CD14-positive monocyte (primary cell): ENCODE data around the gene EPS15. TPM values are rescaled to one million over a fixed set of nuclear protein-coding genes. Genes with fewer than 3 reads are reported as not detected.

Source experiments
- DNase-seq, 3 donors: peaks; one replicate each; pipeline ENCODE4 v3.0.0-alpha.2; 2011 to 2022
- H2AFZ ChIP-seq: 2 replicates; pipeline ENCODE4 v1.6.0; 2012; ENCODE audit warnings: mild to moderate bottlenecking, low read depth, low read length, inconsistent platforms; ENCODE audit not compliant: insufficient read depth, poor library complexity, severe bottlenecking
- H3K27ac ChIP-seq, 2 donors: 1 replicate in 1 of 2; 2 replicates in 1 of 2; pipeline ENCODE4 v1.5.1; 2012 to 2013; ENCODE audit warnings: low read length in 2 of 2, control low read depth in 1 of 2, inconsistent platforms in 1 of 2, low read depth in 1 of 2, mild to moderate bottlenecking in 1 of 2
- H3K27me3 ChIP-seq, 2 donors: one replicate each; pipeline versions ENCODE4 v1.6.0 to v1.6.1; 2011 to 2013; ENCODE audit warnings: low read length in 2 of 2; ENCODE audit not compliant: control insufficient read depth in 2 of 2, insufficient read depth in 2 of 2
- H3K36me3 ChIP-seq, 2 donors: replicated peaks in 1 of 2; 1 replicate in 1 of 2; 2 replicates in 1 of 2; pipeline versions ENCODE4 v1.5.1 to v1.6.1; 2012 to 2013; ENCODE audit warnings: low read length in 2 of 2, control low read depth in 1 of 2, inconsistent platforms in 1 of 2, mild to moderate bottlenecking in 1 of 2; ENCODE audit not compliant: insufficient read depth in 2 of 2, control insufficient read depth in 1 of 2
- H3K4me1 ChIP-seq, 2 donors: 1 replicate in 1 of 2; 2 replicates in 1 of 2; pipeline versions ENCODE4 v1.5.1 to v1.6.1; 2012 to 2013; ENCODE audit warnings: low read length in 2 of 2, control low read depth in 1 of 2, inconsistent platforms in 1 of 2, mild to moderate bottlenecking in 1 of 2, moderate library complexity in 1 of 2; ENCODE audit not compliant: insufficient read depth in 2 of 2, control insufficient read depth in 1 of 2
- H3K4me2 ChIP-seq: replicated peaks from 2 replicates; pipeline ENCODE3; 2012; ENCODE audit warnings: low read length, moderate library complexity, mild to moderate bottlenecking; ENCODE audit not compliant: poor library complexity, severe bottlenecking; ENCODE audit errors: extremely low read depth
- H3K4me3 ChIP-seq, 3 experiments: fragments of 200-600 bp in 1 of 3; sonication (generic) in 1 of 3; replicated peaks in 1 of 3; 1 replicate in 2 of 3; 2 replicates in 1 of 3; pipeline ENCODE4 v1.5.1; 2011 to 2013; ENCODE audit warnings: low read length in 3 of 3, mild to moderate bottlenecking in 3 of 3, control low read depth in 2 of 3, low read depth in 2 of 3, inconsistent platforms in 1 of 3, moderate library complexity in 1 of 3
- H3K79me2 ChIP-seq: 2 replicates; pipeline ENCODE4 v1.6.0; 2012; ENCODE audit warnings: mild to moderate bottlenecking, control low read depth, inconsistent platforms, low read length, moderate library complexity; ENCODE audit not compliant: insufficient read depth
- H3K9ac ChIP-seq: 2 replicates; pipeline ENCODE4 v1.6.0; 2017; ENCODE audit warnings: low read length, mild to moderate bottlenecking; ENCODE audit not compliant: insufficient read depth, poor library complexity, severe bottlenecking
- H3K9me3 ChIP-seq, 2 donors: replicated peaks in 1 of 2; 1 replicate in 1 of 2; 2 replicates in 1 of 2; pipeline versions ENCODE4 v1.5.1 to v1.6.1; 2012 to 2013; ENCODE audit warnings: low read length in 2 of 2, control low read depth in 1 of 2; ENCODE audit not compliant: control insufficient read depth in 1 of 2, insufficient read depth in 1 of 2
- H4K20me1 ChIP-seq: 2 replicates; pipeline ENCODE4 v1.6.0; 2012; ENCODE audit warnings: mild to moderate bottlenecking, low read length, control low read depth, moderate library complexity; ENCODE audit not compliant: insufficient read depth
- H3K27ac Mint-ChIP-seq, 7 donors: one replicate each; pipeline ENCODE4 v1.8.0; 2020; ENCODE audit warnings: mild to moderate bottlenecking in 7 of 7, mixed read lengths in 7 of 7, moderate library complexity in 6 of 7, inconsistent platforms in 2 of 7
- H3K27me3 Mint-ChIP-seq, 3 donors: one replicate each; pipeline ENCODE4 v1.8.0; 2021 to 2022; ENCODE audit warnings: low read depth in 3 of 3, mild to moderate bottlenecking in 3 of 3, mixed read lengths in 3 of 3, moderate library complexity in 3 of 3, inconsistent platforms in 1 of 3
- H3K36me3 Mint-ChIP-seq, 2 donors: one replicate each; pipeline ENCODE4 v1.8.0; 2020; ENCODE audit warnings: mixed read lengths in 2 of 2, inconsistent platforms in 1 of 2, mild to moderate bottlenecking in 1 of 2
- H3K4me1 Mint-ChIP-seq: one replicate; pipeline ENCODE4 v1.8.0; 2020; ENCODE audit warnings: mild to moderate bottlenecking, mixed read lengths
- H3K4me3 Mint-ChIP-seq, 2 donors: one replicate each; pipeline ENCODE4 v1.8.0; 2020; ENCODE audit warnings: mild to moderate bottlenecking in 2 of 2, mixed read lengths in 2 of 2, moderate library complexity in 1 of 2
- H3K9me3 Mint-ChIP-seq, 7 donors: one replicate each; pipeline ENCODE4 v1.8.0; 2020 to 2022; ENCODE audit warnings: mixed read lengths in 7 of 7, mild to moderate bottlenecking in 6 of 7, moderate library complexity in 6 of 7, inconsistent platforms in 2 of 7
- WGBS: methylation state at CpG from one replicate; pipeline ENCODE4 v1.1.5; 2013; ENCODE audit warnings: missing lambda C conversion rate; ENCODE audit not compliant: insufficient coverage; 5-methylcytosine and 5-hydroxymethylcytosine counted together
- intact Hi-C, 2 donors: fragments of 100-400 bp; cut with micrococcal nuclease; formaldehyde crosslinking; loops; one replicate each; pipeline versions ENCODE4 v1.15.0 to v1.15.1; 2023
- polyA plus RNA-seq, 3 donors: library from polyadenylated mRNA; depleted of rRNA in 1 of 3; unstranded in 2 of 3; stranded (reverse) in 1 of 3; fragments of 300-500 nt in 2 of 3; fragments of >200 nt in 1 of 3; fragmentation: Illumina TruSeq in 2 of 3; gene quantifications; 1 replicate in 2 of 3; 2 replicates in 1 of 3; pipeline ENCODE4 v1.2.3, GENCODE V29; 2012 to 2021
- TF ChIP-seq, protein P1 (sequence below): fragments of 200-600 bp; IDR thresholded peaks from one replicate; pipeline ENCODE4 v1.8.0; 2022; ENCODE audit warnings: antibody characterized with exemption, mild to moderate bottlenecking

Gene EPS15
- polyA plus RNA-seq, 3 donors = 26.7 to 53.6 (median 36.4) TPM

- Mint-ChIP-seq H3K27ac (no peak overlapping the region), H3K36me3 (no peaks in the 10 kb centered on the region), H3K4me3 (no peak overlapping the region), H3K4me1 (peaks cover 42% of the 10 kb centered on the region), H3K27me3 (peaks cover 0 to 5% (median 2%) of the 10 kb centered on the region in 3 donors), H3K9me3 (no peaks in the 10 kb centered on the region)
- TF ChIP-seq, protein P1, sequence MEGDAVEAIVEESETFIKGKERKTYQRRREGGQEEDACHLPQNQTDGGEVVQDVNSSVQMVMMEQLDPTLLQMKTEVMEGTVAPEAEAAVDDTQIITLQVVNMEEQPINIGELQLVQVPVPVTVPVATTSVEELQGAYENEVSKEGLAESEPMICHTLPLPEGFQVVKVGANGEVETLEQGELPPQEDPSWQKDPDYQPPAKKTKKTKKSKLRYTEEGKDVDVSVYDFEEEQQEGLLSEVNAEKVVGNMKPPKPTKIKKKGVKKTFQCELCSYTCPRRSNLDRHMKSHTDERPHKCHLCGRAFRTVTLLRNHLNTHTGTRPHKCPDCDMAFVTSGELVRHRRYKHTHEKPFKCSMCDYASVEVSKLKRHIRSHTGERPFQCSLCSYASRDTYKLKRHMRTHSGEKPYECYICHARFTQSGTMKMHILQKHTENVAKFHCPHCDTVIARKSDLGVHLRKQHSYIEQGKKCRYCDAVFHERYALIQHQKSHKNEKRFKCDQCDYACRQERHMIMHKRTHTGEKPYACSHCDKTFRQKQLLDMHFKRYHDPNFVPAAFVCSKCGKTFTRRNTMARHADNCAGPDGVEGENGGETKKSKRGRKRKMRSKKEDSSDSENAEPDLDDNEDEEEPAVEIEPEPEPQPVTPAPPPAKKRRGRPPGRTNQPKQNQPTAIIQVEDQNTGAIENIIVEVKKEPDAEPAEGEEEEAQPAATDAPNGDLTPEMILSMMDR = no peak
- DNase-seq = no peak
- H3K27me3 ChIP-seq = no peaks in the 10 kb centered on the region
- no peaks in the 10 kb centered on the region for H4K20me1 ChIP-seq
- H3K9me3 ChIP-seq = no peaks in the 10 kb centered on the region
- H3K36me3 ChIP-seq = no peaks in the 10 kb centered on the region
- no peak overlapping the region for H2AFZ ChIP-seq
- peaks cover 32% of the 10 kb centered on the region in 2 donors for H3K4me1 ChIP-seq
- no peak overlapping the region for H3K4me3 ChIP-seq
- no peak overlapping the region for H3K9ac ChIP-seq
- H3K4me2 ChIP-seq = no peak overlapping the region
- intact Hi-C loops = no loop called here
- H3K79me2 ChIP-seq = no peaks in the 10 kb centered on the region
- no peak overlapping the region for H3K27ac ChIP-seq
These were observed 48.6 kb upstream of the EPS15 start for GRCh38 chr1:51567653-51568052.

- H3K4me1 ChIP-seq = peaks cover 32% of the 10 kb centered on the region in 2 donors
- H3K27ac ChIP-seq = no peak overlapping the region
- H3K9me3 ChIP-seq = no peaks in the 10 kb centered on the region
- intact Hi-C loops = no loop called here
- H3K9me3 Mint-ChIP-seq = peaks cover 0 to 2% (median 0%) of the 10 kb centered on the region in 7 donors
- H3K36me3 ChIP-seq = no peaks in the 10 kb centered on the region
- DNase-seq = no peak
- peaks cover 0 to 5% (median 0%) of the 10 kb centered on the region in 3 donors for H3K27me3 Mint-ChIP-seq
- no CpG with 5 or more reads among the region's 3 CpGs for WGBS
- H3K4me3 ChIP-seq = no peak overlapping the region
- H3K36me3 Mint-ChIP-seq = no peaks in the 10 kb centered on the region
- H3K27ac Mint-ChIP-seq = no peak overlapping the region
- peaks cover 39% of the 10 kb centered on the region for H3K4me1 Mint-ChIP-seq
- H3K79me2 ChIP-seq = no peaks in the 10 kb centered on the region
- H3K4me2 ChIP-seq = no peak overlapping the region
- H4K20me1 ChIP-seq = no peaks in the 10 kb centered on the region
- TF ChIP-seq, protein P1 = no peak
- H3K9ac ChIP-seq = no peak overlapping the region
- H3K27me3 ChIP-seq = no peaks in the 10 kb centered on the region
- H2AFZ ChIP-seq = no peak overlapping the region
- no peak overlapping the region for H3K4me3 Mint-ChIP-seq
These were observed 47.2 kb upstream of the EPS15 start for GRCh38 chr1:51566260-51566659.
